SW480 (cell line): Measurements from ENCODE around the gene OR2A1.
"Not testable (repeated sequence)": the region's sequence is repeated elsewhere in the genome, so short reads cannot be mapped to it uniquely, and the experiment has no call there.

Experiments
- DNase-seq: peaks from one replicate; pipeline ENCODE4 v3.0.0-alpha.2; 2016; ENCODE audit warnings: low spot score

The OR2A1 gene

GRCh38 chr7:144323359-144323758 is 11.1 kb downstream of the OR2A1 start:
- DNase-seq = not testable (repeated sequence)

GRCh38 chr7:144325868-144326267 is 13.6 kb downstream of the OR2A1 start:
- DNase-seq = not testable (repeated sequence)

- not testable (repeated sequence) for DNase-seq
These were observed 17.8 kb downstream of the OR2A1 start for GRCh38 chr7:144330044-144330443.

- not testable (repeated sequence) for DNase-seq
These were observed 19.2 kb downstream of the OR2A1 start for GRCh38 chr7:144331221-144331995.

- not testable (repeated sequence) for DNase-seq
These were observed 19.7 kb downstream of the OR2A1 start for GRCh38 chr7:144331996-144332288.

- not testable (repeated sequence) for DNase-seq
These were observed 36.4 kb downstream of the OR2A1 start for GRCh38 chr7:144348625-144349024.

- not testable (repeated sequence) for DNase-seq
These were observed 39.4 kb downstream of the OR2A1 start for GRCh38 chr7:144351667-144352066.

GRCh38 chr7:144355176-144355822 is 43.1 kb downstream of the OR2A1 start, which contains the start of gene ARHGEF5:
Gene ARHGEF5 (plus strand): TSS chr7:144355402. CDS start chr7:144362670, 7,268 bp downstream.
- DNase-seq = not testable (repeated sequence)

- DNase-seq = not testable (repeated sequence)
These were observed 44.0 kb downstream of the OR2A1 start for GRCh38 chr7:144356185-144356584.

- not testable (repeated sequence) for DNase-seq
These were observed 44.6 kb downstream of the OR2A1 start for GRCh38 chr7:144356860-144357259.

- DNase-seq = not testable (repeated sequence)
These were observed 49.8 kb downstream of the OR2A1 start for GRCh38 chr7:144362061-144362460.

GRCh38 chr7:144365523-144365922 is 53.3 kb downstream of the OR2A1 start:
- DNase-seq = not testable (repeated sequence)

GRCh38 chr7:144367250-144367649 is 55.0 kb downstream of the OR2A1 start:
- not testable (repeated sequence) for DNase-seq

- not testable (repeated sequence) for DNase-seq
These were observed 57.0 kb downstream of the OR2A1 start for GRCh38 chr7:144369221-144369620.
